K562 treated with DMSO at 1 percent for 4 hours (cell line): ENCODE data around the gene FKBP2. TPM values are rescaled to one million over a fixed set of nuclear protein-coding genes. Genes with fewer than 3 reads are reported as not detected.

Experiments used
- total RNA-seq: library from RNA; unstranded; fragments of 300-600 nt; gene quantifications from 2 replicates; pipeline ENCODE4 v1.2.3, GENCODE V29; 2022; ENCODE audit not compliant: insufficient read depth

The FKBP2 gene
- 112 and 126 TPM in 2 replicates for total RNA-seq

GRCh38 chr11:64240435-64241240 is at the start of gene FKBP2:
FKBP2 (plus strand) TSS chr11:64241095; CDS start chr11:64242388, 1,293 bp downstream.

GRCh38 chr11:64206457-64207255 is 34.2 kb upstream of the FKBP2 start, which contains the start of gene FERMT3:
FERMT3 (plus strand) TSS chr11:64206721; CDS start chr11:64207365, 644 bp downstream.

GRCh38 chr11:64225608-64226506 is 15.0 kb upstream of the FKBP2 start, which contains the start of the genes NUDT22 and TRPT1:
NUDT22 (plus strand) TSS chr11:64226274; CDS start chr11:64226653, 379 bp downstream.
TRPT1 (minus strand) TSS chr11:64226186; CDS start chr11:64225860, 326 bp downstream.

GRCh38 chr11:64230171-64230984 is 10.5 kb upstream of the FKBP2 start, which contains the start of gene DNAJC4:
DNAJC4 (plus strand) TSS chr11:64230548; CDS start chr11:64230855, 307 bp downstream.

GRCh38 chr11:64233913-64234586 is 6.8 kb upstream of the FKBP2 start, which contains the start of gene VEGFB:
VEGFB (plus strand) TSS chr11:64234584; CDS start chr11:64234834, 250 bp downstream.

GRCh38 chr11:64246871-64247728 is 6.2 kb downstream of the FKBP2 start, which contains the start of gene PPP1R14B:
PPP1R14B (minus strand) TSS chr11:64246943; CDS start chr11:64246673, 270 bp downstream.

GRCh38 chr11:64251016-64251752 is 10.3 kb downstream of the FKBP2 start, which contains the start of gene PLCB3:
PLCB3 (plus strand) TSS chr11:64251530; CDS start chr11:64251650, 120 bp downstream.

GRCh38 chr11:64284048-64284961 is 43.4 kb downstream of the FKBP2 start, which contains the start of gene BAD:
BAD (minus strand) TSS chr11:64284665; CDS start chr11:64284368, 297 bp downstream.

GRCh38 chr11:64284962-64285884 is 44.3 kb downstream of the FKBP2 start, which contains the start of gene GPR137:
GPR137 (plus strand) TSS chr11:64285848; CDS start chr11:64286525, 677 bp downstream.

GRCh38 chr11:64291262-64291751 is 50.4 kb downstream of the FKBP2 start, which contains the start of gene KCNK4:
KCNK4 (plus strand) TSS chr11:64291302; CDS start chr11:64293019, 1,717 bp downstream.

Other genes with a start within 250 kb of the FKBP2 start
- 0.28 and 0.60 TPM in 2 replicates for gene FLRT1, start 205.2 kb upstream of the FKBP2 start, total RNA-seq
- gene MACROD1, start 75.0 kb upstream of the FKBP2 start, total RNA-seq = 126 and 144 TPM in 2 replicates
- 278 and 310 TPM in 2 replicates for gene STIP1, start 54.9 kb upstream of the FKBP2 start, total RNA-seq
- 227 and 242 TPM in 2 replicates for gene FERMT3, start 34.4 kb upstream of the FKBP2 start, total RNA-seq
- gene TRPT1, start 14.9 kb upstream of the FKBP2 start, total RNA-seq = 29.0 and 32.8 TPM in 2 replicates
- 68.2 and 78.4 TPM in 2 replicates for gene NUDT22, start 14.8 kb upstream of the FKBP2 start, total RNA-seq
- gene DNAJC4, start 10.5 kb upstream of the FKBP2 start, total RNA-seq = 68.1 and 69.1 TPM in 2 replicates
- 119 and 133 TPM in 2 replicates for gene VEGFB, start 6.5 kb upstream of the FKBP2 start, total RNA-seq
- 211 and 214 TPM in 2 replicates for gene PPP1R14B, start 5.8 kb downstream of the FKBP2 start, total RNA-seq
- 26.1 and 27.4 TPM in 2 replicates for gene PLCB3, start 10.4 kb downstream of the FKBP2 start, total RNA-seq
- gene BAD, start 43.6 kb downstream of the FKBP2 start, total RNA-seq = 77.3 and 77.9 TPM in 2 replicates
- gene GPR137, start 44.8 kb downstream of the FKBP2 start, total RNA-seq = 38.8 and 45.2 TPM in 2 replicates
- not detected in 2 replicates for gene KCNK4, start 50.2 kb downstream of the FKBP2 start, total RNA-seq
- 6.3 and 7.1 TPM in 2 replicates for gene CATSPERZ, start 59.3 kb downstream of the FKBP2 start, total RNA-seq
- gene ESRRA, start 64.4 kb downstream of the FKBP2 start, total RNA-seq = 78.5 and 98.4 TPM in 2 replicates
- gene TRMT112, start 76.5 kb downstream of the FKBP2 start, total RNA-seq = 319 and 411 TPM in 2 replicates
- 455 and 541 TPM in 2 replicates for gene PRDX5, start 77.0 kb downstream of the FKBP2 start, total RNA-seq
- 19.2 and 19.4 TPM in 2 replicates for gene CCDC88B, start 99.1 kb downstream of the FKBP2 start, total RNA-seq
- 25.4 and 30.5 TPM in 2 replicates for gene RPS6KA4, start 118.1 kb downstream of the FKBP2 start, total RNA-seq